Brain microvascular endothelial cell (primary cell): ENCODE measurements around the gene ANKRD26.
"Not testable (repeated sequence)": the region's sequence is repeated elsewhere in the genome, so short reads cannot be mapped to it uniquely, and the experiment has no call there.

Source experiments
- DNase-seq: peaks from one replicate; pipeline ENCODE4 v3.0.0-alpha.2; 2020
- H3K27ac ChIP-seq: fragments of 250-450 bp; sonication (Bioruptor Pico); 2 replicates; pipeline ENCODE4 v1.5.1; 2020; ENCODE audit warnings: mild to moderate bottlenecking, moderate library complexity
- H3K27me3 ChIP-seq: fragments of 250-450 bp; sonication (Bioruptor Pico); replicated peaks from 2 replicates; pipeline ENCODE4 v1.5.1; 2020; ENCODE audit warnings: mild to moderate bottlenecking
- H3K36me3 ChIP-seq: fragments of 250-450 bp; sonication (Bioruptor Pico); replicated peaks from 2 replicates; pipeline ENCODE4 v1.5.1; 2020; ENCODE audit warnings: mild to moderate bottlenecking
- H3K4me3 ChIP-seq: 2 replicates; pipeline ENCODE4 v1.5.1; 2011; ENCODE audit warnings: low read depth, mild to moderate bottlenecking, control low read depth, low read length, moderate library complexity
- CTCF ChIP-seq: IDR thresholded peaks from 2 replicates; pipeline ENCODE4 v1.5.1; 2011; ENCODE audit warnings: low read depth, mild to moderate bottlenecking, moderate library complexity, low read length, control low read depth, inconsistent platforms; ENCODE audit errors: missing control alignments
- in situ Hi-C: cut with HindIII; loops from 2 replicates; pipeline ENCODE4 v1.10.0; 2017; ENCODE audit warnings: low sequenced_read_pairs, low pct_ligation_motif_present

Gene ANKRD26

GRCh38 chr10:27088119-27089044, 11.9 kb downstream of the ANKRD26 start:
- DNase-seq: no peak
- in situ Hi-C loops: no loop called here
- no peak overlapping the region for H3K27ac ChIP-seq
- no peak overlapping the region for H3K4me3 ChIP-seq
- H3K27me3 ChIP-seq: no peaks in the 10 kb centered on the region
- peaks cover 4% of the 10 kb centered on the region for H3K36me3 ChIP-seq
- no peak for TF ChIP-seq CTCF

- TF ChIP-seq CTCF: peak; percentile 20
- in situ Hi-C loops: no loop called here
- Histone ChIP-seq H3K27ac (no peak overlapping the region), H3K36me3 (peaks cover 2% of the 10 kb centered on the region), H3K4me3 (no peak overlapping the region), H3K27me3 (no peaks in the 10 kb centered on the region)
- no peak for DNase-seq
Measured at GRCh38 chr10:27072436-27073114, 27.7 kb downstream of the ANKRD26 start.

- no peak for DNase-seq
- H3K36me3 ChIP-seq: peaks cover 3% of the 10 kb centered on the region
Measured at GRCh38 chr10:27068217-27068891, 31.9 kb downstream of the ANKRD26 start.

GRCh38 chr10:27065084-27065483, 35.2 kb downstream of the ANKRD26 start:
- TF ChIP-seq CTCF: no peak
- in situ Hi-C loops: no loop called here
- Histone ChIP-seq H3K36me3 (peaks cover 7% of the 10 kb centered on the region), H3K27me3 (no peaks in the 10 kb centered on the region), H3K27ac (no peak overlapping the region), H3K4me3 (no peak overlapping the region)
- DNase-seq: no peak

More at GRCh38 chr10:27068217-27068891, 31.9 kb downstream of the ANKRD26 start:
- Histone ChIP-seq H3K27ac (no peak overlapping the region), H3K4me3 (no peak overlapping the region), H3K27me3 (no peaks in the 10 kb centered on the region)
- no peak for TF ChIP-seq CTCF
- in situ Hi-C loops: no loop called here

GRCh38 chr10:27052656-27053055, 47.6 kb downstream of the ANKRD26 start:
- in situ Hi-C loops: no loop called here
- no peak for DNase-seq

GRCh38 chr10:27045247-27045646, 55.0 kb downstream of the ANKRD26 start:
- DNase-seq, in situ Hi-C loops, H3K27ac ChIP-seq, H3K4me3 ChIP-seq, H3K36me3 ChIP-seq, H3K27me3 ChIP-seq: not testable (repeated sequence)

More at GRCh38 chr10:27052656-27053055, 47.6 kb downstream of the ANKRD26 start:
- H3K27me3 ChIP-seq: no peaks in the 10 kb centered on the region
- no peaks in the 10 kb centered on the region for H3K36me3 ChIP-seq
- no peak overlapping the region for H3K4me3 ChIP-seq
- TF ChIP-seq CTCF: no peak
- H3K27ac ChIP-seq: no peak overlapping the region
